ENCODE data around the gene PACS1.
A peak's percentile ranks its signal among the peaks of the same experiment; 100 is the strongest.

PACS1 gene

DNA sequence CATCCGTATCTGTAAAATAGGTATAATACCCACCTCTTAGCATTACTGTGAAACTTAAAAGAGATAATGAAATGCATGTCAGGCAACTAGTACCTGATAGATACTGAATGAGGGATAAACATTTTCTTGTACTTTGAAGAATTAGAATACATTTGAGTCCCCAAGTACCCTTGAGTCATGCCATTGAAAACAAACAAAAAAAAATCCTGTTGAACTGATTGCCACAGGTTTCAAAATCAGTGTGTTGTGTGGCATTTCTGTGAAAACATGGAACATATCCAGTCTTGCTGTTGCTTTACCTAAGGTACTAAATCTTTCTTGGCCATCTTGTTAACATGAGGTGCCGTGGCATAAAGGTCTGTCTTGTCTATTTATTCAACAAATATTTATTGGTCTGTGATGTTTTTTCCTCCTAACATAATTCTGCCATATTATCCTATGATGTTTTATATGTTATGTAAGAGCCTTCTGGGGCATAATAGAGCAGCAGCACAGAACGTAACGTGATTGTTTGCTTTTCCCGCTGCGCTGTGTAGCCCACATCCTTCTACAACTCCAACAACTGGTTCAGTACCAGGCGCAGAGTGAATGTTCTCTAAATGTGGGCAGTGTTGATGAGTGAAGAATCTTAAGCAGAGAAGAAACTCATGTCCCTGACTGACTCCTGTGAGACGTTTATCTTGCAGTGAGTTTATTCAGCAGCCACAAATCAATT, 119.1 kb downstream of the PACS1 start:
- no peak for DNase-seq

DNA sequence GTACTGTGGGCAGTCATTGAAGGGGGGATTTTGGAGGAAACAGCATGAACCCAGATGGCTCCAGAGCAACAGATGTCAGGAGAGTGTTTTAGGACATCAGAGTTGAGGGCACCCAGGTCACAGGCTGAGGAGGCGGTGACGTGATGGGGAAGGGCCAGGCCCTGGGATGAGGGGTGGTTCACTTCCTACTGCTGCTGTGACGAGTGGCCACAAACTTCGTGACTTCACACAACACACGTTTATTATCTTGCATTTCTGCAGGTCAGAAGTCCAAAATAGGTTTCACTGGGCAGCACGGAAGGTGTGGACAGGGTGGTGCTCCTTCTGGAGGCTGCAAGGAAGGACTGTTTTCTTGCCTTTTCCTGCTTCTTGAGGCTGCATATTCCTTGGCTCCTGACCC, 120.7 kb downstream of the PACS1 start:
- DNase-seq, result no peak

DNA sequence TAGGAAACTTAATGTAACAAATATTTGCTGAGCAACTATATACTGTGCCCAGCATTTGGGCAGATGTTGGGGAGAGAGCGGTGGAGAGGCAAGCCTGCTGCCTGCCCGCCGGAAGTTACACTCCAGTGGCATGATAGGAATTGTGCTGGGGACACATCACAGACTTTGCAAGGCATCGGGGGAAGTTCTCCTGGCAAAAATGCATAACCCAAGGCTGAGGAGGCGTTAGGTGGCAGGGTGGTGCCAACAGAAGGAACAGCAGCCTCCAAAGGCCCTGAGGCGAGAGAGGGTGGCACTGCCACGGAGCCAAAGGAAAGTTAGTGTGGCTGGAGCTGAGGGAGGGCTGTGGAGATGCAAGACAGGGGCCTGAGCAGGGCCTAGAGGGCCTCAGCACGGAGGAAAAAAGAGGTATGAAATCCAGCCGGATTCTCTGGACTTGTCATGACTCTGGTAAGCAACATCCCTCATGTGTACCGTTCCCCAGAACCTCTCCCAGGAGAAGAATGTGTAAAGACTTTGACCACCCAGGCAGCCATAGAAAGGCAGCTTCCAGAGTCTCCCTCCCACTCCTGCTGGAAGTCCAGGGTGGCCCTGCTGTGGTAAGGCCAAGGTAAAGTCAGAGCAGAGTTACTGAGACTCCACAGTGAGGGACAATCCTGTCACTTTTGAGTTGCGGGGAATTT, 122.2 kb downstream of the PACS1 start:
- no peak for DNase-seq

DNA sequence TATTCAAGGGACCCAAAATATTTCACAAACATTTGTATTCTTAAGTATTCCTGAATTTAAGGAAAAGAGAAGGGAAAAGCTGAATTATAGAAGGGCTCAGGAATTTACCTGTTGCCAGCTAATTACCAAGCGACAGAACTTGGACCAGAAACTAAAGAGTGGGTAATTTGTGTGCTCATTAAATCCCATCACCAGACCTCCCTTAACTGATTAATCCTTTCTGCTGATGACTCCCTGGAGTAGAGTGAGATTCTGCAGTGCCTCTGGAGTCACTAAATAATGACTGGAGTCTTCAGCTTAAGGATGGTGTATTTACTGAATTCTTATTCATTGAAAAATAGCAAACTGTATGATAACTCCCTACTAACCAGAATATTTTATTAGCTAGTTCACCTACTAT, 124.3 kb downstream of the PACS1 start:
- DNase-seq, result no peak

DNA sequence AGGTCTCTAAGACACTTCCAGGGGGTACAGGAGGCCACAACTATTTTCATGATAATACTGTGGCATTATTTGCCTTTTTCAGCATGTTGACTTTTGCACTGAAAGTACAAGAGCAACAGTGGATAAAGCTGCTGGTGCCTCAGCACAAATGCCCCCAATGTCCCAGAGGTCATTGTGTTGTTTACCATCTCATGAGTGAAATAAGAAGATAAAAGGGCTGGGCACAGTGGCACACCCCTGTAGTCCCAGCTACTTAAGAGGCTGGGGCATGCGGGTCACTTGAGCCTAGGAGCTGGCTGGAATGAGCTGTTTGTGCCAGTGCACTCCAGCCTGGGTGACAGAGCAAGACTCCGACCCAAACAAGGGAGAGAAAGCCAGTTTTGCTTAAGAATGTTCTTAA, 125.8 kb downstream of the PACS1 start:
- no peak for DNase-seq

DNA sequence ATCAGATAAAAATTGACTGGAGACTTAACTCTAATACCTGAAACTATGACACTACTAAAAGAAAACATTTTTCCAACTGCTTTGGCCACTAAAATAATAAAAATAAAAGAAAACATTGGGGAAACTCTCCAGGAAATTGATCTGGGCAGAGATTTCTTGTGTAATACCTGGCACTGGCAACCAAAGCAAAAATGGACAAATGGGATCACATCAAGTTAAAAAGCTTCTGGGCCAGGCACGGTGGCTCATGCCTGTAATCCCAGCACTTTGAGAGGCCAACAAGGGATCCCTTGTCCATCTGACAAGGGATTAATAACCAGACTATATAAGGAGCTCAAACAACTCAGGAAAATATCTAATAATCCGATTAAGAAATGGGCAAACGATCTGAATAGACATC, 133.8 kb downstream of the PACS1 start:
- DNase-seq, result no peak

DNA sequence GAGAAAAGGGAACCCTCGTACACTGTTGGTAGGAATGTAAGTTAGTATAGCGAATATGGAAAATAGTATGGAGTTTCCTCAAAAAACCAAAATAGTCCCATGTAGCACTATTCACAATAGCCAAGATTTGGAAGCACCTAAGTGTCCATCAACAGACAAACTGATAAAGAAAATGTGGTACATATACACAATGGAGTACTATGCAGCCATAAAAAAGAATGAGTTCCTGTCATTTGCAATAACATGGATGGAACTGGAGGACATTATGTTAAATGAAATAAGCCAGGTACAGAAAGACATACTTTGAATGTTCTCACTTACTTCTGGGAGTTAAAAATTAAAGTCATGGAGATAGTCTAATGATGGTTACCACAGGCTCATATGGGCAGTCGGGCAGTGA, 134.3 kb downstream of the PACS1 start:
- no peak for DNase-seq

DNA sequence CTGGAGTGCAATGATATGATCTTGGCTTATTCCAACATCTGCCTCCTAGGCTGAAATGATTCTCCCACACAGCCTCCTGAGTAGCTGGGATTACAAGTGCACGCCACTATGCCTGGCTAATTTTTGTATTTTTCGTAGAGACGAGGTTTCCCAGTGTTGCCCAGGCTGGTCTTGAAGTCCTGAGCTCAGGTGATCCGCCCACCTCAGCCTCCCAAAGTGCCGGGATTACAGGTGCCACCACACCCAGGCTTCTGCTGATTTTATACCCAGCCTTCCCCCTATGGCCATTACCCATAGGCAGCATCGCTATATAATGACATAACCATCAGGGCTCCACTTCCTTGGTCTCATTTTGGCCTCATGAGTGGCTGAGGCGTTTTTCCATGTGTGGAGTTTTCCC, 137.7 kb downstream of the PACS1 start:
- DNase-seq, result no peak

DNA sequence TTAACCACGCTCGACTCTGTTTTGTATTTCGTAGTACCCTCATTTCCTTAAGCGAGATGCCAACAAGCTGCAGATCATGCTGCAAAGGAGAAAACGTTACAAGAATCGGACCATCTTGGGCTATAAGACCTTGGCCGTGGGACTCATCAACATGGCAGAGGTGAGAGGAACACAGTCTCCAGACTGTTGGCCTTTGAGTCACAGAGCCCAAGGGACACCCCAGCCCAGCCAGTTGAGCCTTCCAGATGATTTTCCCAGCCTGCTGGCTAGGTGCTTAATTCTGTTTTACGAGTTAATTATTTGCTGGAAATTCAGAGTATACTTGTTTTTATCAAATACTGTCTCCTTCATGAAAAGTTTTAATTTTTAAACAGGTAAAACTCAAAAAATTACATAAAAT, 141.0 kb downstream of the PACS1 start:
- DNase-seq, result no peak

DNA sequence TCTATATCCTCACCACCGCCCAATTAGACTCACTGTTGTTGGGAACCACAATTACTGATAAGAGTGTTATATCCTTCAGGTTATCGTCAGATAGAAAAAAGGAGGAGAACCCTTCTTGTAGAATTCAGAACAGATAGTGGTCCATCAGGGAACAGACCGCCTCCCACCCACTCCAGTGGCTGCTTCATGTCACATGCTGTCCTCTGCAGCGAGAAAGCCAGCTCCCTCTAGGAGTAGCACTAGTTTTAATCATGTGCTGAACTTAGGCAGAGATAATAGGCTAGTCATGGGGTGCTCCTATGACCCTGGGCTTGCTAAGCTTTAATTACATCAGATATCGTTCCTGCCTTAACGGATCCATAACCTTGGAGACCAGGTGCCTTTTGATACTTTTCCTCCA, 146.8 kb downstream of the PACS1 start:
- DNase-seq, result no peak

DNA sequence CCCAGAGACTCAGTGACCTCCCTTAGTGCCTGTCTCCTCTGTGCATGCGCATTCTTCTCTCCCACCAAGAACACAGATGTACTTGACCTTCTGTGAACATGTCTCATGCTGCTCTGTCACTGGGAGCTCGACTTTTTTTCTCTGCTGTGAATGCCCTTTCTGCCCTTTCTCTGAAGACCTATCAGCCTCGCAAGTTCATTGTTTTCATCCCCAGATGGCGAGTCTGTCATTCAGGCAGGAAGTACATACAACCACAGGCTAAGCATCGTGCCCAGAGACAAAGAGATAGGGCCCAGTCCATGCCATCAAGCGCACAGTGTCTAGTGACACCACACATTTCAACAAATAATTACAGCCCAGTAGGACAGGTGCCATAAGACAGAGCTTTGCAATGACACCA, 148.0 kb downstream of the PACS1 start:
- no peak for DNase-seq

DNA sequence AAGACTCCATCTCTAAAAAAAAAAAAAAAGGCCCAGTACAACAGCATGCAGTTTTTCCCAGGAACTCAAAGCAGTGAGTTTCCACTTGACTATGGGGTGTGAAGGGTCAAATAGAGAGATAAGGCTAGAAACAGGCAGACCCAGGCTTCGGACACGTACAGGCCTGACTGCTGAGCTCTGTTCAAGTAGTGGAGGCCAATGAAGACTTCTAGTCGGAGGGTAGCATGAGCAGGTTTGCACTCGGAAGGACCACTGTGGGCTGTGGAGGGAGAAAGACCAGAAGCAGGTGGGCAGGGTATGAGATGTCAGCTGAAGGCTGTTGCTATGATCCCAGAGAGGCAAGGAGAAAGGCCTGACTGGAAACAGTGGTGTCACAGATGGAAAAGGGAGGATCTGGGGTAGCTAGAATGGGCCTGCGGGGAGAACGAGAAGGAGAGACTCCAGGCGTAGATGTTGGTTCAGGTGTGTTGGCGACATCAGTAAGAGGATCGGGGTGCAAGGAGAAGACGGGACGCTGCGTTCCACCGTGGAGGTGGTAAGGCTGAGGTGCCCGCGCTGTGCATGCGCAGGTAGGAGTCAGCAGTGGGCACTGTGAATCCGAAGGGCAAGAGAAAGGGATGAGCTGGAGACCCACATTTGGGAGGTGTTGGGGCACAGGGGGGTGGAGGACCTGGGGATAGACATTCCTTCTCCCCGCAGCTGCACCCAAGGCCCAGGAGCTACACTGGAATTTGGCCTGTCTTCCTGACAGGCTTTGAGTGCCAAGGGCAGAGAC, 149.0 kb downstream of the PACS1 start:
- DNase-seq, result no peak

DNA sequence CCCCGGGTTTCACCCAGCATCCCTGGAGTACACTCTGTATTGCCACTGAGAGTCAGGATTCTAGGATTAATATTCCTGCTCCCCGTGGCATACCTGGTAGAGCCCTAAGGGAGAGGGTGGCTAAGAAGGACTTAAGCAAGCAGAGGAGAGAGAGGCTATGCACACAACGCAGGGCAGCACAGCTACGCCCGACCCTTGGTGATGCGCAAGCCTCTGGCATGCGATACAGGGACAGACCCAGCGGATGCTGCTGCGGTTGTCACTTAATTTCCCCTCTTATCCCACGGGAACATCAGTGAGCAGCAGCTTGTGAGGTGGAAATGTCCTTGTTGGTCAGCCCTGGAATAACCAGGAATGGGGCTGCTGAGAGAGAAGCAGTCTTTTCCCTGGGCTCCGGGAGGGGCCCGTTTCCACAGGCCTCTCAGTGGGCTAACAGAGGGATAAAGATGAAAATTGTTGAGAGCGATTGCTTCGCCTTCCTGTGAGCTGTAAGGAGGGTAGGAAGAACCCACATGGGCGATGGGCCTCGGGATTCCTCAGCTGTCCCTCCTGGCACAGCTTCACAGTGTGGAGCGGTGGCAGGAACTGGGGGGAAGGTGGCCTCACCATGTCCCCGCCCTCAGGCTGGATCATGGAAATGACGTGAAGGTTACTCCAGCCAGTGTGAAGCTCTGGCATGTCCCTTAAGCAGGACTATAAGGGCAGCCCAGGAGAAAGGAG, 149.9 kb downstream of the PACS1 start:
- no peak for DNase-seq

DNA sequence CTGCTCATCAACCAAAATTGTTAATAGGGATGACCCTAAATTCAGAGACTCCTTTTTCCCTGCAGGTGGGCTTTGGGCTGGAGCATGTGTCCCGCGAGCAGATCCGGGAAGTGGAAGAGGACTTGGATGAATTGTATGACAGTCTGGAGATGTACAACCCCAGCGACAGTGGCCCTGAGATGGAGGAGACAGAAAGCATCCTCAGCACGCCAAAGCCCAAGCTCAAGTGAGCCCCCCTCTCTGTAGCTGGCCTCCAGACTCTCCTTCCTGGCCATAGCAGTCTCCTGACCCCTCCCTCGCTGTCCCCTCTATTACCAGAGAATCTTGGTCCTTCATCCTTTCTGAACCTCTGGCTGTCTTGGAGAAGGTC, 150.5 kb downstream of the PACS1 start:
- no peak for DNase-seq

DNA sequence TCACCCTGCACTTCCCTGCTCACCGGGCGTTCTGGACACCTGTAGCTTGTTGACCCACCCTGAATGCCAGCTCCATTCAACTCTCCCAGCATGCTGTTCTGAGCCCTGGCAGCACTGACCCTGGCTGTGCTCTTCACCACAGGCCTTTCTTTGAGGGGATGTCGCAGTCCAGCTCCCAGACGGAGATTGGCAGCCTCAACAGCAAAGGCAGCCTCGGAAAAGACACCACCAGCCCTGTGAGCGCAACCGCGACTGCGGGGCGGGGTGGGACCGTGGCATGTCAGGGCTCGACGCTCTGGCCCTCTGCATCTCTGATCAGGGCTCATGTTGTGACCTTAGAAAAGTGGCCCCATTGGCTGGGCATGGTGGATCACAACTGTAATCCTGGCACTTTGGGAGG, 150.9 kb downstream of the PACS1 start:
- no peak for DNase-seq

DNA sequence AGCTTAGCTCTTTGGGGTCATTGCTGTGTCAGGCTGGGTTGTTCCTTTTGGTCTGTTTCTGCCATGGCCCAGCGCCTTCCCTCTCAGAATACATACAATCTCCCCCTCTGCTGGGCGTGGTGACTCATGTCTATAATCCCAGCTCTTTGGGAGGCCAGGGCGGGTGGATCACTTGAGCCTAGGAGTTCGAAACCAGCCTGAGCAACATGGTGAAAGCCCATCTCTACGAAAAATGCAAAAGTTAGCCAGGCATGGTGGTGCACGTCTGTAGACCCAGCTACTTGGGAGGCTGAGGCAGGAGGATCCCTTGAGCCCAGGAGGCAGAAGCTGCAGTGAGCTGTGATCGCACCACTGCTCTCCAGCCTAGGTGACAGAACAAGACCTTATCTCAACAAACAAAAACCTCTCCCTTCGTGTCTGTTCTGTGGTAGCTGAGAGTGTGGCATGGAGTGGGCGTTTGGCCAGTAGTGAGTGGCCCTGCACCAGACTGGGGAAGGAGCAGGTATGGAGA, 151.7 kb downstream of the PACS1 start:
- no peak for DNase-seq

DNA sequence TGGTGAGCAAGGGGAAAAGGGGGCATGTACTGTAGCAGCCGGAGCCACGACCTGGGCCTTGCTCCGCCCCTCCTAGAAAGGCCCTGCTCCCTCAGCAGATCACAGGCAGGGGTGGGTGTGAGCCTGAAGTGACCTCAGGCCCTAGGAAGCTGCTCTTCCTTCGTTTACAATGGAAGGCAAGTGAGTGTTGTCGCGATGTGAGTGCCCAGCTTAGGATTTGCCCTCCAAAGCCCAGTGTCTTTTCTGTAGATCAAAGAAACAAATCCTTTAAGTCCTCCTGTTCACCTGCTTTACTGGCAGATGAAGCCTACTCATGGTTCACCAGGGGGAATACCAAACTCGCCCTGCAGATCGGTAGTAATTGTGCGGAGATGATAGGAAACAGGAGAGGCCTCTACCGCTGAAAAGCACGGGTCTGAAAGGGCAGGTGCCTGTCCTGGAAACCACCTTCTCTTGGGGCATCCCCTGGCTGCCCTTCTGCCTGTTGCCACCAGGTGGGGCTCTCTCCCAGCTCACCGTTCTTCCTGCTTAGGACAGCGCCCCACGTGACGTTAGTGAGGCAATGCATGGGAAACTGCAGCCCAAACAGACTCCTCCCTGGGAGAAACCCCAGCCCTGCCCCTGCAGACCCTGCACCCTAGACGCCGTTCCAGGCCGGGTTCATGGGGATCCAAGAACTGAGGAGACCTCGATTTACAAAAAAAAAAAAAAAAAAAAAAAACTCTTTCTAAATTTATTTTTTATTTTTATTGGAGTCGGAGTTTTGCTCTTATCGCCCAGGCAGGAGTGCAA, 152.5 kb downstream of the PACS1 start:
- peak; percentile 85 for DNase-seq

DNA sequence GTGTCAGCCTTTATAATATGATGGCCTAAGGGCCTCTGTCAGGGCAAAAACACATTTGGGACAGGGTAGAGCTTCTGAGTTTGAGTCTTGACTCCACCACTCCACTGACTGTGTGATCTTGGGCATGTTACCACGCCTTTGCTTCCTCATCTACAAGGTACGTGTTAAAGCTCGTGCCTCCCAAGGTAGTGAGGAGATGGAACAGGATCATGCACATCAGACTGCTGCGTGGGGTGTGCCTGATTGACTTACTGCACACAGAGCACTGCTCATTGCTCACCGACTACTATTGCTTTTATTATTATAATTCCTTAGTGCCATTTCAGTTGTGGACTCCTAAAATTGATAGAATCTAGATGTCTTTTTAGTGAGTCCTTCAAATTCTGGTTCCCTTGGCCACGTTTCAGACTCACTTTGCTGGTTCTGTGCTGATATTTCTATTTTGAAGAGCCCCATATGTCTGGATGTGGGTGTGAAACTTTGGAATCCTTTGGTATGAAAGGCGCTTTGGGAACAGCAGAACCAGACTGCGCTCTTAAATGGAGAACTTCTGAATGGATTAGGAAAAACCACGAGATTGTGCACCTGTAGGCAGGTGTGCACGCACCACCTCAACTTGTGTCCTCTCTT, 154.3 kb downstream of the PACS1 start:
- no peak for DNase-seq

DNA sequence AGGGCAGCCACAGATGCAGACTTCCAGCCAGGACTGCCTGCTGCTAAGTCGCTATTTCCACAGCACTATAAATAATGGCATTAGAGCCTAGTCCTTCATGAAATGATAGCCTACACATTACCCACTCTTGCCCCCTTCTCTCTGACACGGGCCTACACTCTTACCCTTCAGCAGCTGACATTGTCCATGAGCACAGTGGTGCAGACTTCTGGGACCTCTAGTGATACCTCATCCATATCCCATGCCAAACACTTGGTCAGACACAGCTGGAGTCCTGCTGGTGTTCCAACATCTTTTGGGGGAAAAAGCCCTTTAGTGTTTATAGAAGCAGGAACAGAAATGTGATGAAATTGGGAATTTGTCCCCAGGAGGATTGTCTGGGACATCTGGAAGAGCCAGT, 155.0 kb downstream of the PACS1 start:
- DNase-seq, result no peak

DNA sequence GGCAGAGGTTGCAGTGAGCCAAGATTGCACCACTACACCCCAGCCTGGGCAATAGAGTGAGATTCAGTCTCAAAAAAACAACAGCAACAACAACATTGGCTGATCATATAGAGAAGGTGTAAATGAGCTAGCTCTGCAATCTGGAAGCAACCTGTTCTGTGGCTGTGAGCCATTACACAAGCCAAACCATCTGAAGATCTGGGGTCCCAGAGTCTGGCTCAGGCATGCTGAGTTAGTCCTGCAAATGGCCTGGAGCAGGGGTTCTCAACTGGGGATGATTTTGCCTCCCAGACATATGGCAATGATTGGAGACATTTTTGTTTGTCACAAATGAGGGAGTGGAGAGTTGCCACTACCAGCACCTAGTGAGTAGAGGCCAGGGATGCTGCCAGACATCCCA, 156.0 kb downstream of the PACS1 start:
- DNase-seq, result no peak

DNA sequence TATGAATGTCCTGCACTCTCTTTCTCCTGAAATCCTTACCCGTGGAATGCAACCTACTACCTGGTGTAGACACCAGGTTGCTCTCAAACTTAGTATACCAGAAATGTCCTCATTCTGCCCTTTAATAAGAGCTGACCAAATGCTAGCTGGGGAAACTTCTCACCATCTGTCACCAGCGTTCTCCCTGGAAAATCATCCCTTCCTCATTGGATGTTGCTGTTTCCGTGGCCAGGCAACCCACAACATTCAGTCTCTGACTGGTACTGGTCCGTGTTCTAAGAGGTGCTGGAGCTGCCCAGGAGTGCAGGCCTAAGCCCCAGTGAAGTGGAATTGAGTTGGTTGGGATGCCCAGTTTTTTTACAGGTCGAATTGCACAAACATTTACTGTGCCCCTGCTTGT, 157.6 kb downstream of the PACS1 start:
- DNase-seq, result no peak

DNA sequence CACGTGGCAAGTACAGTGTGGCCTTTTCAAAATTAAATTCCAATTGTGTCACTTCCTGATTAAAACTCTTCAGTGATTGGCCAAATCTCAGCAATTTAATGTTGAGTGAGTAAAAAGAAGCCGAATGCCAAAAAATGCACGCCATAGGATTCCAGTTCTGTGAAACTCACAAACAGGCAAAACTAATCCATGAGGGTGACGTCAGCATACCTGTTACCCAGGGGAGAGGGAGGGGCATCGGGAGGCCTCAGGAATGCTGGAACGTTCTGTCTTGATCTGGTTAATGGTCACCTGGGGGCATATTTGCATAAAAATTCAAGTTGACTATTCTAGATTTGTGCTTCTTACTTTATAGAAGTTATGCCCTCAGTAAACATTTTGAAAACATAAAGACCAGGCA, 158.4 kb downstream of the PACS1 start:
- DNase-seq, result no peak

All from left hindlimb (tissue), 1 donor.